ENCODE results near the gene PLEKHG4B. TPM values are rescaled to one million over a fixed set of nuclear protein-coding genes. Genes with fewer than 3 reads are reported as not detected.

Gene PLEKHG4B
- total RNA-seq, 1 donor from 2014 or later, result 70.0 TPM

GRCh38 chr5:199197-199949 lies 107.4 kb downstream of the PLEKHG4B start:
- no peak for TF ChIP-seq CTCF (IDR thresholded peaks at IDR 0.05; ENCODE audit: unreplicated experiment)
- DNase-seq (ENCODE audit: low spot score in 2 of 2, unreplicated experiment in 2 of 2), result no peak
- H3K4me3 Mint-ChIP-seq, result no peak overlapping the region
- H3K36me3 Mint-ChIP-seq, result peaks cover 3% of the 10 kb centered on the region
- no peaks in the 10 kb centered on the region for H3K9me3 Mint-ChIP-seq
- H3K27me3 Mint-ChIP-seq (ENCODE audit: low read depth), result no peaks in the 10 kb centered on the region
- no peak overlapping the region for H3K27ac Mint-ChIP-seq
- H3K4me1 Mint-ChIP-seq, result peaks cover 5% of the 10 kb centered on the region

- H3K4me1 Mint-ChIP-seq, result peaks cover 5% of the 10 kb centered on the region
- no peaks in the 10 kb centered on the region for H3K27me3 Mint-ChIP-seq (ENCODE audit: low read depth)
- no peaks in the 10 kb centered on the region for H3K9me3 Mint-ChIP-seq
- no peak for DNase-seq (ENCODE audit: low spot score in 2 of 2, unreplicated experiment in 2 of 2)
- peaks cover 10% of the 10 kb centered on the region for H3K36me3 Mint-ChIP-seq
- no peak for TF ChIP-seq CTCF (IDR thresholded peaks at IDR 0.05; ENCODE audit: unreplicated experiment)
- no peak overlapping the region for H3K27ac Mint-ChIP-seq
- H3K4me3 Mint-ChIP-seq, result no peak overlapping the region
These were observed 108.1 kb downstream of the PLEKHG4B start for GRCh38 chr5:199950-200645.

GRCh38 chr5:200985-201384 lies 109.0 kb downstream of the PLEKHG4B start:
- H3K27me3 Mint-ChIP-seq (ENCODE audit: low read depth), result no peaks in the 10 kb centered on the region
- H3K27ac Mint-ChIP-seq, result no peak overlapping the region
- DNase-seq (ENCODE audit: low spot score in 2 of 2, unreplicated experiment in 2 of 2), result no peak
- H3K36me3 Mint-ChIP-seq, result peaks cover 18% of the 10 kb centered on the region
- H3K9me3 Mint-ChIP-seq, result no peaks in the 10 kb centered on the region
- peaks cover 5% of the 10 kb centered on the region for H3K4me1 Mint-ChIP-seq
- no peak overlapping the region for H3K4me3 Mint-ChIP-seq
- TF ChIP-seq CTCF (IDR thresholded peaks at IDR 0.05; ENCODE audit: unreplicated experiment), result no peak

GRCh38 chr5:201672-202071 lies 109.7 kb downstream of the PLEKHG4B start:
- H3K27ac Mint-ChIP-seq, result no peak overlapping the region
- H3K9me3 Mint-ChIP-seq, result no peaks in the 10 kb centered on the region
- no peak overlapping the region for H3K4me3 Mint-ChIP-seq
- no peak for DNase-seq (ENCODE audit: low spot score in 2 of 2, unreplicated experiment in 2 of 2)
- peaks cover 5% of the 10 kb centered on the region for H3K4me1 Mint-ChIP-seq
- H3K36me3 Mint-ChIP-seq, result peaks cover 18% of the 10 kb centered on the region
- TF ChIP-seq CTCF (IDR thresholded peaks at IDR 0.05; ENCODE audit: unreplicated experiment), result no peak
- H3K27me3 Mint-ChIP-seq (ENCODE audit: low read depth), result no peaks in the 10 kb centered on the region

- Mint-ChIP-seq H3K27me3 (ENCODE audit: low read depth) (no peaks in the 10 kb centered on the region), H3K36me3 (peaks cover 18% of the 10 kb centered on the region), H3K4me1 (peaks cover 6% of the 10 kb centered on the region), H3K27ac (no peak overlapping the region), H3K9me3 (no peaks in the 10 kb centered on the region), H3K4me3 (no peak overlapping the region)
- no peak for DNase-seq (ENCODE audit: low spot score in 2 of 2, unreplicated experiment in 2 of 2)
- no peak for TF ChIP-seq CTCF (IDR thresholded peaks at IDR 0.05; ENCODE audit: unreplicated experiment)
These were observed 111.4 kb downstream of the PLEKHG4B start for GRCh38 chr5:203246-203930.
